ENCODE data around the gene CELA2B.
"Not testable (repeated sequence)": the region's sequence is repeated elsewhere in the genome, so short reads cannot be mapped to it uniquely, and the experiment has no call there.

DNA sequence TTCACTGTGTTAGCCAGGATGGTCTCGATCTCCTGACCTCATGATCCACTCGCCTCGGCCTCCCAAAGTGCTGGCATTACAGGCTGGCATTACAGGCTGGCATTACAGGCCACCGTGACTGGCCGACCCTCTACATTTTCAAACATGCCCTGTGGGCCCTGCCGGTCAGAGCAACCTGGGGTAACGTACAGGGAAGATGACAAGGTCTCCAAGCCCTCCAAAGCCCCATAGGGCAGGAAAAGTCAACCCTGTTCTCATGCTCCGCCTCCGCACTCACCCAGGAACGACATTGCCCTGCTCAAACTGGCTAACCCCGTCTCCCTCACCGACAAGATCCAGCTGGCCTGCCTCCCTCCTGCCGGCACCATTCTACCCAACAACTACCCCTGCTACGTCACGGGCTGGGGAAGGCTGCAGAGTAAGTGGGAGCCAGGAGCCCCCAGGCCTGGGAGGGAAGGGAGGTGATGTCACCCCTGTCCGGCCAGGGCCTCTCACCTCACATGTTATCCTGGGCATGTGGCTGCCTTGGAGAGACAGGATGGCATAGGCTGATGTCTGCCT lies 7.2 kb downstream of the CELA2B start:
- not testable (repeated sequence) for TF ChIP-seq DPF2 (IDR thresholded peaks at IDR 0.05); POLR2A (IDR thresholded peaks at IDR 0.05; ENCODE audit: low read depth, low read length); CBFB (IDR thresholded peaks at IDR 0.05; ENCODE audit: low read depth); FOS (IDR thresholded peaks at IDR 0.05; ENCODE audit: borderline replicate concordance, extremely low read depth, insufficient read length); ZNF384 (IDR thresholded peaks at IDR 0.05; ENCODE audit: borderline replicate concordance, low read depth, low read length); HDAC6 (IDR thresholded peaks at IDR 0.05; ENCODE audit: unreplicated experiment)
- TF ChIP-seq, protein P1, sequence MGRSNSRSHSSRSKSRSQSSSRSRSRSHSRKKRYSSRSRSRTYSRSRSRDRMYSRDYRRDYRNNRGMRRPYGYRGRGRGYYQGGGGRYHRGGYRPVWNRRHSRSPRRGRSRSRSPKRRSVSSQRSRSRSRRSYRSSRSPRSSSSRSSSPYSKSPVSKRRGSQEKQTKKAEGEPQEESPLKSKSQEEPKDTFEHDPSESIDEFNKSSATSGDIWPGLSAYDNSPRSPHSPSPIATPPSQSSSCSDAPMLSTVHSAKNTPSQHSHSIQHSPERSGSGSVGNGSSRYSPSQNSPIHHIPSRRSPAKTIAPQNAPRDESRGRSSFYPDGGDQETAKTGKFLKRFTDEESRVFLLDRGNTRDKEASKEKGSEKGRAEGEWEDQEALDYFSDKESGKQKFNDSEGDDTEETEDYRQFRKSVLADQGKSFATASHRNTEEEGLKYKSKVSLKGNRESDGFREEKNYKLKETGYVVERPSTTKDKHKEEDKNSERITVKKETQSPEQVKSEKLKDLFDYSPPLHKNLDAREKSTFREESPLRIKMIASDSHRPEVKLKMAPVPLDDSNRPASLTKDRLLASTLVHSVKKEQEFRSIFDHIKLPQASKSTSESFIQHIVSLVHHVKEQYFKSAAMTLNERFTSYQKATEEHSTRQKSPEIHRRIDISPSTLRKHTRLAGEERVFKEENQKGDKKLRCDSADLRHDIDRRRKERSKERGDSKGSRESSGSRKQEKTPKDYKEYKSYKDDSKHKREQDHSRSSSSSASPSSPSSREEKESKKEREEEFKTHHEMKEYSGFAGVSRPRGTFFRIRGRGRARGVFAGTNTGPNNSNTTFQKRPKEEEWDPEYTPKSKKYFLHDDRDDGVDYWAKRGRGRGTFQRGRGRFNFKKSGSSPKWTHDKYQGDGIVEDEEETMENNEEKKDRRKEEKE (IDR thresholded peaks at IDR 0.05), result not testable (repeated sequence)
- TF ChIP-seq, protein P2, sequence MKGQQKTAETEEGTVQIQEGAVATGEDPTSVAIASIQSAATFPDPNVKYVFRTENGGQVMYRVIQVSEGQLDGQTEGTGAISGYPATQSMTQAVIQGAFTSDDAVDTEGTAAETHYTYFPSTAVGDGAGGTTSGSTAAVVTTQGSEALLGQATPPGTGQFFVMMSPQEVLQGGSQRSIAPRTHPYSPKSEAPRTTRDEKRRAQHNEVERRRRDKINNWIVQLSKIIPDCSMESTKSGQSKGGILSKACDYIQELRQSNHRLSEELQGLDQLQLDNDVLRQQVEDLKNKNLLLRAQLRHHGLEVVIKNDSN (IDR thresholded peaks at IDR 0.05; ENCODE audit: borderline replicate concordance, extremely low read length, insufficient read depth, low read depth, low read length), result not testable (repeated sequence)
- TF ChIP-seq, protein P3, sequence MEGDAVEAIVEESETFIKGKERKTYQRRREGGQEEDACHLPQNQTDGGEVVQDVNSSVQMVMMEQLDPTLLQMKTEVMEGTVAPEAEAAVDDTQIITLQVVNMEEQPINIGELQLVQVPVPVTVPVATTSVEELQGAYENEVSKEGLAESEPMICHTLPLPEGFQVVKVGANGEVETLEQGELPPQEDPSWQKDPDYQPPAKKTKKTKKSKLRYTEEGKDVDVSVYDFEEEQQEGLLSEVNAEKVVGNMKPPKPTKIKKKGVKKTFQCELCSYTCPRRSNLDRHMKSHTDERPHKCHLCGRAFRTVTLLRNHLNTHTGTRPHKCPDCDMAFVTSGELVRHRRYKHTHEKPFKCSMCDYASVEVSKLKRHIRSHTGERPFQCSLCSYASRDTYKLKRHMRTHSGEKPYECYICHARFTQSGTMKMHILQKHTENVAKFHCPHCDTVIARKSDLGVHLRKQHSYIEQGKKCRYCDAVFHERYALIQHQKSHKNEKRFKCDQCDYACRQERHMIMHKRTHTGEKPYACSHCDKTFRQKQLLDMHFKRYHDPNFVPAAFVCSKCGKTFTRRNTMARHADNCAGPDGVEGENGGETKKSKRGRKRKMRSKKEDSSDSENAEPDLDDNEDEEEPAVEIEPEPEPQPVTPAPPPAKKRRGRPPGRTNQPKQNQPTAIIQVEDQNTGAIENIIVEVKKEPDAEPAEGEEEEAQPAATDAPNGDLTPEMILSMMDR (IDR thresholded peaks at IDR 0.05 in 2 of 3, conservative IDR thresholded peaks at IDR 0.05 in 1 of 3; ENCODE audit: control insufficient read depth in 2 of 3, extremely low read depth in 1 of 3, insufficient read depth in 1 of 3, low read depth in 3 of 3, low read length in 3 of 3), result not testable (repeated sequence)
- TF ChIP-seq, protein P4, sequence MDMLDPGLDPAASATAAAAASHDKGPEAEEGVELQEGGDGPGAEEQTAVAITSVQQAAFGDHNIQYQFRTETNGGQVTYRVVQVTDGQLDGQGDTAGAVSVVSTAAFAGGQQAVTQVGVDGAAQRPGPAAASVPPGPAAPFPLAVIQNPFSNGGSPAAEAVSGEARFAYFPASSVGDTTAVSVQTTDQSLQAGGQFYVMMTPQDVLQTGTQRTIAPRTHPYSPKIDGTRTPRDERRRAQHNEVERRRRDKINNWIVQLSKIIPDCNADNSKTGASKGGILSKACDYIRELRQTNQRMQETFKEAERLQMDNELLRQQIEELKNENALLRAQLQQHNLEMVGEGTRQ (IDR thresholded peaks at IDR 0.05; ENCODE audit: borderline replicate concordance, low read depth, low read length), result not testable (repeated sequence)
- TF ChIP-seq, protein P5, sequence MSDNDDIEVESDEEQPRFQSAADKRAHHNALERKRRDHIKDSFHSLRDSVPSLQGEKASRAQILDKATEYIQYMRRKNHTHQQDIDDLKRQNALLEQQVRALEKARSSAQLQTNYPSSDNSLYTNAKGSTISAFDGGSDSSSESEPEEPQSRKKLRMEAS (IDR thresholded peaks at IDR 0.05; ENCODE audit: low read depth, low read length), result not testable (repeated sequence)

Measured in GM12878 (cell line).